K562 (cell line): ENCODE data around the gene BMP4. TPM values are rescaled to one million over a fixed set of nuclear protein-coding genes. Genes with fewer than 3 reads are reported as not detected.

Experiments used
- ATAC-seq: fragments of 200-7000 bp; cut with Tn5 transposase; 3 replicates; pipeline ENCODE4 v1.9.1; 2020; ENCODE audit warnings: moderate library complexity
- BruUV-seq: library from RNA; stranded (reverse); fragments of 400-500 nt; replicated peaks from 2 replicates; lab custom pipeline; 2021; lab: Mats Ljungman, UMichigan
- CTCF ChIA-PET: fragments of 300-600 bp; formaldehyde crosslinking; extraction: SDS; loops from one replicate; lab custom pipeline; 2021; ENCODE audit warnings: low intra/inter-chr PET ratio; lab: Yijun Ruan, JAX
- POLR2A ChIA-PET: fragments of 300-600, 350-650 bp; sonication (Branson Sonifier 250); formaldehyde crosslinking; extraction: SDS; loops from one replicate; lab custom pipeline; 2021; ENCODE audit warnings: antibody characterized with exemption, inconsistent platforms; lab: Yijun Ruan, JAX
- DNase-seq, 4 experiments: peaks; one replicate each; pipeline versions ENCODE4 v3.0.0 to v3.0.0-alpha.2; 2011 to 2018; ENCODE audit warnings: low spot score in 3 of 4, mixed read lengths in 3 of 4; ENCODE audit errors: extremely low read depth in 1 of 4
- FAIRE-seq: peaks from 2 replicates; lab custom pipeline; 2011; peaks lifted over from hg19 to GRCh38; lab: Jason Lieb, UNC
- H2AFZ ChIP-seq: 2 replicates; pipeline ENCODE4 v1.6.0; 2011; ENCODE audit warnings: low read depth, low read length, control low read depth, inconsistent platforms
- H3K27ac ChIP-seq: fragments of 200-600 bp; 3 replicates; pipeline ENCODE4 v1.8.0; 2011; ENCODE audit warnings: low read depth, mild to moderate bottlenecking, control low read depth, inconsistent platforms, low read length, moderate library complexity, mixed read lengths; ENCODE audit errors: extremely low read depth
- H3K27me3 ChIP-seq, 2 experiments: fragments of 300-600 bp in 1 of 2; 2 replicates in 1 of 2; 3 replicates in 1 of 2; pipeline versions ENCODE4 v1.6.0 to v1.8.0; 2011; ENCODE audit warnings: inconsistent platforms in 2 of 2, low read length in 2 of 2, mild to moderate bottlenecking in 1 of 2, mixed read lengths in 1 of 2, moderate library complexity in 1 of 2; ENCODE audit not compliant: control insufficient read depth in 2 of 2, insufficient read depth in 2 of 2
- H3K36me3 ChIP-seq: fragments of 300-600 bp; 3 replicates; pipeline ENCODE4 v1.8.0; 2011; ENCODE audit warnings: mild to moderate bottlenecking, low read length, inconsistent platforms; ENCODE audit not compliant: control insufficient read depth, insufficient read depth
- H3K4me1 ChIP-seq, 2 experiments: fragments of 200-600 bp in 1 of 2; replicated peaks in 1 of 2; 2 replicates in 1 of 2; 3 replicates in 1 of 2; pipeline versions ENCODE4 v1.5.1 to v1.8.0; 2011; ENCODE audit warnings: inconsistent platforms in 2 of 2, low read length in 2 of 2, mild to moderate bottlenecking in 1 of 2, mixed read lengths in 1 of 2, moderate library complexity in 1 of 2; ENCODE audit not compliant: control insufficient read depth in 2 of 2, insufficient read depth in 2 of 2
- H3K4me2 ChIP-seq: 2 replicates; pipeline ENCODE4 v1.6.1; 2011; ENCODE audit warnings: low read length, control low read depth, inconsistent platforms, mixed read lengths; ENCODE audit not compliant: insufficient read depth
- H3K4me3 ChIP-seq: fragments of 200-600 bp; sonication (generic), shearing (Covaris generic); 2 replicates; pipeline ENCODE4 v1.5.1; 2016; ENCODE audit warnings: control low read depth, inconsistent platforms
- H3K79me2 ChIP-seq: fragments of 200-600 bp; 3 replicates; pipeline ENCODE4 v1.8.0; 2011; ENCODE audit warnings: low read length, inconsistent platforms; ENCODE audit not compliant: control insufficient read depth, insufficient read depth
- H3K9ac ChIP-seq, 2 experiments: 2 replicates each; pipeline versions ENCODE4 v1.6.0 to v1.6.1; 2011; ENCODE audit warnings: low read depth in 2 of 2, low read length in 2 of 2, control low read depth in 1 of 2, inconsistent platforms in 1 of 2, mild to moderate bottlenecking in 1 of 2, mixed read lengths in 1 of 2; ENCODE audit not compliant: insufficient read depth in 1 of 2
- H3K9me1 ChIP-seq: one replicate; pipeline ENCODE4 v1.6.0; 2011; ENCODE audit warnings: inconsistent platforms, mild to moderate bottlenecking, low read length, moderate library complexity; ENCODE audit not compliant: control insufficient read depth, insufficient read depth
- H3K9me3 ChIP-seq: replicated peaks from 2 replicates; pipeline ENCODE4 v1.5.1; 2011; ENCODE audit warnings: low read depth, low read length, inconsistent platforms; ENCODE audit not compliant: control insufficient read depth, insufficient read depth
- H4K20me1 ChIP-seq: replicated peaks from 2 replicates; pipeline ENCODE4 v1.6.1; 2011; ENCODE audit warnings: low read length, inconsistent platforms, mixed read lengths; ENCODE audit not compliant: control insufficient read depth, insufficient read depth
- CREB1 ChIP-seq, 2 experiments: sonication (generic) in 1 of 2; formaldehyde crosslinking in 1 of 2; IDR thresholded peaks; 2 replicates each; pipeline versions ENCODE4 v1.6.1 to v1.8.0; 2012 to 2022; ENCODE audit warnings: inconsistent platforms in 1 of 2, mild to moderate bottlenecking in 1 of 2, missing genetic modification reagents in 1 of 2, moderate library complexity in 1 of 2
- ETV1 ChIP-seq: fragments of 450-650 bp; conservative IDR thresholded peaks from 2 replicates; pipeline ENCODE4 v1.6.1; 2016; ENCODE audit warnings: missing genetic modification characterization, control low read depth, low read depth, missing compliant biosample characterization
- EZH2 ChIP-seq: IDR thresholded peaks from 2 replicates; pipeline ENCODE4 v1.6.1; 2012; ENCODE audit warnings: low read depth, mild to moderate bottlenecking, inconsistent platforms, low read length, borderline replicate concordance
- HEY1 ChIP-seq: fragments of 250-450 bp; sonication (Bioruptor Pico); IDR thresholded peaks from 2 replicates; pipeline ENCODE4 v1.5.0; 2020; ENCODE audit warnings: mild to moderate bottlenecking, moderate library complexity, borderline replicate concordance
- ILF3 ChIP-seq: fragments of 450-650 bp; IDR thresholded peaks from 2 replicates; pipeline ENCODE4 v1.6.1; 2018; ENCODE audit warnings: antibody characterized with exemption, mild to moderate bottlenecking, moderate library complexity, borderline replicate concordance
- NR2C2 ChIP-seq, 2 experiments: fragments of 200-800 bp in 1 of 2; sonication (Bioruptor generic) in 1 of 2; sonication (generic) in 1 of 2; formaldehyde crosslinking in 1 of 2; IDR thresholded peaks; 2 replicates each; pipeline versions ENCODE4 v1.6.1 to v1.8.0; 2016 to 2022; ENCODE audit warnings: mild to moderate bottlenecking in 1 of 2, missing compliant biosample characterization in 1 of 2, missing genetic modification characterization in 1 of 2, missing genetic modification reagents in 1 of 2
- NR2F6 ChIP-seq: fragments of 450-650 bp; formaldehyde crosslinking; IDR thresholded peaks from 2 replicates; pipeline ENCODE4 v1.4.0; 2020; ENCODE audit warnings: mild to moderate bottlenecking
- NR3C1 ChIP-seq: sonication (generic); formaldehyde crosslinking; IDR thresholded peaks from 2 replicates; pipeline ENCODE4 v1.8.1; 2022; ENCODE audit warnings: missing genetic modification reagents
- YY1 ChIP-seq, 3 experiments: IDR thresholded peaks; 2 replicates each; pipeline ENCODE4 v1.6.1; 2011; ENCODE audit warnings: low read length in 2 of 3, mild to moderate bottlenecking in 2 of 3, moderate library complexity in 2 of 3, borderline replicate concordance in 1 of 3, control low read depth in 1 of 3, low read depth in 1 of 3; ENCODE audit not compliant: insufficient read depth in 3 of 3, insufficient replicate concordance in 2 of 3, control insufficient read depth in 1 of 3, insufficient read length in 1 of 3; ENCODE audit errors: extremely low read depth in 1 of 3
- ZNF75A ChIP-seq: fragments of 450-650 bp; formaldehyde crosslinking; IDR thresholded peaks from 2 replicates; pipeline ENCODE4 v1.4.0; 2020; ENCODE audit warnings: mild to moderate bottlenecking
- ZSCAN29 ChIP-seq: fragments of 450-650 bp; IDR thresholded peaks from 2 replicates; pipeline ENCODE4 v1.6.1; 2017
- WGBS: fragments of 100-300 bp; shearing (Covaris generic); methylation state at CpG from one replicate; pipeline ENCODE4 v1.1.6; 2016; ENCODE audit warnings: low coverage, mixed read lengths; ENCODE audit not compliant: insufficient coverage; ENCODE audit errors: missing lambda C conversion rate; 5-methylcytosine and 5-hydroxymethylcytosine counted together
- in situ Hi-C: fragments of 300-500 bp; cut with MboI; formaldehyde crosslinking; loops from 4 replicates; pipeline ENCODE4 v1.15.0; 2018; ENCODE audit warnings: inconsistent platforms, mixed read lengths
- intact Hi-C: fragments of 100-400 bp; cut with micrococcal nuclease; formaldehyde crosslinking; loops from 2 replicates; pipeline ENCODE4 v1.14.2; 2022
- polyA plus RNA-seq, 8 experiments: library from polyadenylated mRNA; depleted of rRNA in 4 of 8; stranded (reverse) in 5 of 8; unstranded in 3 of 8; fragments of >200 nt; fragmentation: Nextera tagmentation in 2 of 8; fragmentation: Illumina TruSeq in 1 of 8; extraction: Ambion mirVana in 2 of 8; extraction: Trizol in 1 of 8; gene quantifications; 2 replicates each; pipeline versions ENCODE4 v1.2.1 to v1.2.3, GENCODE V29; 2011 to 2014; ENCODE audit warnings: inconsistent platforms in 1 of 8, missing spikeins in 1 of 8
- total RNA-seq, 7 experiments: library from RNA; depleted of rRNA in 6 of 7; stranded (reverse); fragments of >200 nt in 6 of 7; fragmentation: Illumina TruSeq in 2 of 7; extraction: Trizol in 2 of 7; gene quantifications; 2 replicates each; pipeline versions ENCODE4 v1.2.1 to v1.2.3, GENCODE V29; 2011 to 2021; ENCODE audit warnings: low replicate concordance in 1 of 7
- TF ChIP-seq, protein P1 (sequence below): fragments of 450-650 bp; IDR thresholded peaks from 2 replicates; pipeline ENCODE4 v1.6.1; 2016; ENCODE audit warnings: antibody characterized with exemption
- TF ChIP-seq, protein P2 (sequence below): fragments of 250-450 bp; sonication (Bioruptor Pico); IDR thresholded peaks from 2 replicates; pipeline ENCODE4 v1.9.0; 2021; ENCODE audit warnings: mild to moderate bottlenecking, inconsistent platforms

BMP4 gene
- total and polyA plus RNA-seq, 9 of the 15 experiments (the other 6 are each of a cell fraction or from before 2014, with no cell fraction given) = not detected

- no peaks in the 10 kb centered on the region for H3K27me3 ChIP-seq
- H3K4me2 ChIP-seq = no peak overlapping the region
- no peaks in the 10 kb centered on the region for H3K79me2 ChIP-seq
- no peak overlapping the region for H2AFZ ChIP-seq
- TF ChIP-seq NR3C1 (CRISPR knock-in tag) (no peak), ZNF75A (CRISPR knock-in tag) (no peak), NR2F6 (CRISPR knock-in tag) (no peak)
- TF ChIP-seq, protein P1, sequence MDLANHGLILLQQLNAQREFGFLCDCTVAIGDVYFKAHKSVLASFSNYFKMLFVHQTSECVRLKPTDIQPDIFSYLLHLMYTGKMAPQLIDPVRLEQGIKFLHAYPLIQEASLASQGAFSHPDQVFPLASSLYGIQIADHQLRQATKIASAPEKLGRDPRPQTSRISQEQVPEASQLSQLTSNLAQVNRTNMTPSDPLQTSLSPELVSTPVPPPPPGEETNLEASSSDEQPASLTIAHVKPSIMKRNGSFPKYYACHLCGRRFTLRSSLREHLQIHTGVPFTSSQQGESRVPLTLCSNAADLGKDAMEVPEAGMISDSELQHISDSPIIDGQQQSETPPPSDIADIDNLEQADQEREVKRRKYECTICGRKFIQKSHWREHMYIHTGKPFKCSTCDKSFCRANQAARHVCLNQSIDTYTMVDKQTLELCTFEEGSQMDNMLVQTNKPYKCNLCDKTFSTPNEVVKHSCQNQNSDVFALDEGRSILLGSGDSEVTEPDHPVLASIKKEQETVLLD = no peak
- in situ Hi-C loops (no loop called here), intact Hi-C loops (no loop called here)
- CTCF ChIA-PET = no interaction called here
- WGBS = 0% methylated on average over 2 of the region's 2 CpGs
- no peaks in the 10 kb centered on the region for H3K36me3 ChIP-seq
- H3K4me3 ChIP-seq = no peak overlapping the region
- POLR2A ChIA-PET = no interaction called here
- no peak for ATAC-seq
- H3K27ac ChIP-seq = no peak overlapping the region
- FAIRE-seq = no peak
- no peak for DNase-seq
- no TSS peak for BruUV-seq
- H3K9ac ChIP-seq = no peak overlapping the region
- no peaks in the 10 kb centered on the region for H3K9me3 ChIP-seq
- H3K4me1 ChIP-seq = no peaks in the 10 kb centered on the region
- H3K9me1 ChIP-seq = no peaks in the 10 kb centered on the region
- no peaks in the 10 kb centered on the region for H4K20me1 ChIP-seq
Observed at GRCh38 chr14:54003064-54003463, 46.4 kb upstream of the BMP4 start.

- ATAC-seq (no peak), FAIRE-seq (no peak), DNase-seq (no peak)
- Histone ChIP-seq H3K9me3 (no peaks in the 10 kb centered on the region), H3K9ac (no peak overlapping the region), H3K27ac (no peak overlapping the region), H3K27me3 (no peaks in the 10 kb centered on the region), H3K79me2 (no peaks in the 10 kb centered on the region), H2AFZ (no peak overlapping the region), H3K9me1 (no peaks in the 10 kb centered on the region), H3K36me3 (no peaks in the 10 kb centered on the region), H4K20me1 (no peaks in the 10 kb centered on the region), H3K4me1 (no peaks in the 10 kb centered on the region), H3K4me2 (no peak overlapping the region), H3K4me3 (no peak overlapping the region)
- ChIA-PET CTCF (no interaction called here), POLR2A (no interaction called here)
- no TSS peak for BruUV-seq
- in situ Hi-C loops (no loop called here), intact Hi-C loops (no loop called here)
- no peak for TF ChIP-seq EZH2
- no peak for TF ChIP-seq ZSCAN29
- TF ChIP-seq HEY1 (CRISPR knock-in tag) = no peak
- TF ChIP-seq ILF3 = no peak
- no peak for TF ChIP-seq CREB1 (IDR thresholded peaks at IDR 0.05)
- TF ChIP-seq CREB1 (CRISPR knock-in tag; IDR thresholded peaks at IDR 0.05) = no peak
- TF ChIP-seq, protein P2, sequence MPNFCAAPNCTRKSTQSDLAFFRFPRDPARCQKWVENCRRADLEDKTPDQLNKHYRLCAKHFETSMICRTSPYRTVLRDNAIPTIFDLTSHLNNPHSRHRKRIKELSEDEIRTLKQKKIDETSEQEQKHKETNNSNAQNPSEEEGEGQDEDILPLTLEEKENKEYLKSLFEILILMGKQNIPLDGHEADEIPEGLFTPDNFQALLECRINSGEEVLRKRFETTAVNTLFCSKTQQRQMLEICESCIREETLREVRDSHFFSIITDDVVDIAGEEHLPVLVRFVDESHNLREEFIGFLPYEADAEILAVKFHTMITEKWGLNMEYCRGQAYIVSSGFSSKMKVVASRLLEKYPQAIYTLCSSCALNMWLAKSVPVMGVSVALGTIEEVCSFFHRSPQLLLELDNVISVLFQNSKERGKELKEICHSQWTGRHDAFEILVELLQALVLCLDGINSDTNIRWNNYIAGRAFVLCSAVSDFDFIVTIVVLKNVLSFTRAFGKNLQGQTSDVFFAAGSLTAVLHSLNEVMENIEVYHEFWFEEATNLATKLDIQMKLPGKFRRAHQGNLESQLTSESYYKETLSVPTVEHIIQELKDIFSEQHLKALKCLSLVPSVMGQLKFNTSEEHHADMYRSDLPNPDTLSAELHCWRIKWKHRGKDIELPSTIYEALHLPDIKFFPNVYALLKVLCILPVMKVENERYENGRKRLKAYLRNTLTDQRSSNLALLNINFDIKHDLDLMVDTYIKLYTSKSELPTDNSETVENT (CRISPR knock-in tag) = no peak
- TF ChIP-seq NR2C2 (CRISPR knock-in tag; IDR thresholded peaks at IDR 0.05) = no peak
- no peak for TF ChIP-seq NR2C2 (tag; IDR thresholded peaks at IDR 0.05)
- no peak for TF ChIP-seq YY1 (IDR thresholded peaks at IDR 0.05; ENCODE audit: borderline replicate concordance in 1 of 3, control insufficient read depth in 1 of 3, extremely low read depth in 1 of 3, insufficient read depth in 3 of 3, insufficient read length in 1 of 3, insufficient replicate concordance in 2 of 3, low read depth in 1 of 3, low read length in 2 of 3)
- TF ChIP-seq ETV1 = no peak
Observed at GRCh38 chr14:54002653-54003052, 46.0 kb upstream of the BMP4 start.
